ENCODE results near the gene APOBEC2. TPM values are rescaled to one million over a fixed set of nuclear protein-coding genes. Genes with fewer than 3 reads are reported as not detected.
A peak's percentile ranks its signal among the peaks of the same experiment; 100 is the strongest.

Gene APOBEC2
- total RNA-seq, 1 donor, result not detected

DNA sequence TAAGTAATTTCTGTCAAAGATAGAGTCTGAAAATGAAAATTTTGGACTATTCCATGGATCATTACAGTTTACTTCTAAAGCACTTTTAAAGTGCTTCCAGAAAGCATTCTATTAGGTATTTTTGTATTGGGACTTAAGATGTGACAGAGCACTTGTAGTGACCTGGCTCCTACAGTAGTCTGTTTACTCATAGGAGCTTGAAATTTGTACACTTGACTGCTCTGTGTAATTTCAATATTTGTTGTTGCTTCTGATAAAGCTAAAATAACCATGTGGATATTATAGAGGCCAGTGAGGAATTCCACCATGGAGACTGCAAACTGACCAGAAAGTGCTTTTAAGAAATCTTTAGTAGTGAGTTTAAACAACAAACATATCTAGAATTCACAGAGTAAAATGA is 30.1 kb downstream of the APOBEC2 start:
- DNase-seq (ENCODE audit: low read depth), result no peak
- TF ChIP-seq, protein P1, sequence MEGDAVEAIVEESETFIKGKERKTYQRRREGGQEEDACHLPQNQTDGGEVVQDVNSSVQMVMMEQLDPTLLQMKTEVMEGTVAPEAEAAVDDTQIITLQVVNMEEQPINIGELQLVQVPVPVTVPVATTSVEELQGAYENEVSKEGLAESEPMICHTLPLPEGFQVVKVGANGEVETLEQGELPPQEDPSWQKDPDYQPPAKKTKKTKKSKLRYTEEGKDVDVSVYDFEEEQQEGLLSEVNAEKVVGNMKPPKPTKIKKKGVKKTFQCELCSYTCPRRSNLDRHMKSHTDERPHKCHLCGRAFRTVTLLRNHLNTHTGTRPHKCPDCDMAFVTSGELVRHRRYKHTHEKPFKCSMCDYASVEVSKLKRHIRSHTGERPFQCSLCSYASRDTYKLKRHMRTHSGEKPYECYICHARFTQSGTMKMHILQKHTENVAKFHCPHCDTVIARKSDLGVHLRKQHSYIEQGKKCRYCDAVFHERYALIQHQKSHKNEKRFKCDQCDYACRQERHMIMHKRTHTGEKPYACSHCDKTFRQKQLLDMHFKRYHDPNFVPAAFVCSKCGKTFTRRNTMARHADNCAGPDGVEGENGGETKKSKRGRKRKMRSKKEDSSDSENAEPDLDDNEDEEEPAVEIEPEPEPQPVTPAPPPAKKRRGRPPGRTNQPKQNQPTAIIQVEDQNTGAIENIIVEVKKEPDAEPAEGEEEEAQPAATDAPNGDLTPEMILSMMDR (IDR thresholded peaks at IDR 0.05; ENCODE audit: insufficient read depth, low read length), result no peak

DNA sequence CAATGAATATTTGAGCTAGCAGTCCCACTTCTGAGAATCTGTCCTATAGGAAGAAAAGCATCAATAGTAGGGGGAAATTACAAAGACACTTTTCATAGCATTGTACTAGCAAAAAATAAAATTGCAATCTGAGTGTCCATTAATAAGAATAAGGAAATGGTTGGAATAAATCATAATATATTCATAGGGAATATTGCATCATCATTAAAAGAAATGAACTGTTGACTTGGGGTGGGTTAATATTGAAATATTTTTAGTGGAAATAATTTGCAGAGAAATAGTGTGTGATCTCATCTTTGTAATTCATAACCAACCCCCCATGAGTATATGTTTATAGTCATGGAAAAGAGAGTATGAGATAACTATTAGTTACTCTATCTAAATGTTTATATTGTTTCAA is 32.2 kb downstream of the APOBEC2 start:
- DNase-seq (ENCODE audit: low read depth), result no peak
- H3K4me3 ChIP-seq (ENCODE audit: low read depth, low read length), result no peak overlapping the region
- TF ChIP-seq, protein P1 (IDR thresholded peaks at IDR 0.05; ENCODE audit: insufficient read depth, low read length), result no peak

More for the DNA sequence above, 30.1 kb downstream of the APOBEC2 start:
- no peak overlapping the region for H3K4me3 ChIP-seq (ENCODE audit: low read depth, low read length)

DNA sequence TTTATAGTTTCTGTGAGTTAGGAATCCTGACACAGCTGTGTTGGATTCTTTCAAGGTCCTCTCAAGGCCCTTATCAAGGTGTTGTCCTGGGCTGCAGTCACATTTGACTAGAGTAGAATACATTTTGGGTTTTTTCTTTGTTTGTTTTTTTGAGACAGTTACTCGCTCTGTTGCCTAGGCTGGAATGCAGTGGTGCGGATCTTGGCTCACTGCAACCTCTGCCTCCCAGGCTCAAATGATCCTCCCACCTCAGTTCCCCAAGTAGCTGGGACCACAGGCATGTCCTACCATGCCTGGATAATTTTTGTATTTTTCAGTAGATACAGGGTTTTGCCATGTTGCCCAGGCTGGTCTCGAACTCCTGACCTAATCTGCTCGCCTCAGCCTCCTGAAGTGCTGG is 35.4 kb downstream of the APOBEC2 start:
- DNase-seq (ENCODE audit: low read depth), result no peak
- TF ChIP-seq, protein P1 (IDR thresholded peaks at IDR 0.05; ENCODE audit: insufficient read depth, low read length), result no peak
- H3K4me3 ChIP-seq (ENCODE audit: low read depth, low read length), result no peak overlapping the region

DNA sequence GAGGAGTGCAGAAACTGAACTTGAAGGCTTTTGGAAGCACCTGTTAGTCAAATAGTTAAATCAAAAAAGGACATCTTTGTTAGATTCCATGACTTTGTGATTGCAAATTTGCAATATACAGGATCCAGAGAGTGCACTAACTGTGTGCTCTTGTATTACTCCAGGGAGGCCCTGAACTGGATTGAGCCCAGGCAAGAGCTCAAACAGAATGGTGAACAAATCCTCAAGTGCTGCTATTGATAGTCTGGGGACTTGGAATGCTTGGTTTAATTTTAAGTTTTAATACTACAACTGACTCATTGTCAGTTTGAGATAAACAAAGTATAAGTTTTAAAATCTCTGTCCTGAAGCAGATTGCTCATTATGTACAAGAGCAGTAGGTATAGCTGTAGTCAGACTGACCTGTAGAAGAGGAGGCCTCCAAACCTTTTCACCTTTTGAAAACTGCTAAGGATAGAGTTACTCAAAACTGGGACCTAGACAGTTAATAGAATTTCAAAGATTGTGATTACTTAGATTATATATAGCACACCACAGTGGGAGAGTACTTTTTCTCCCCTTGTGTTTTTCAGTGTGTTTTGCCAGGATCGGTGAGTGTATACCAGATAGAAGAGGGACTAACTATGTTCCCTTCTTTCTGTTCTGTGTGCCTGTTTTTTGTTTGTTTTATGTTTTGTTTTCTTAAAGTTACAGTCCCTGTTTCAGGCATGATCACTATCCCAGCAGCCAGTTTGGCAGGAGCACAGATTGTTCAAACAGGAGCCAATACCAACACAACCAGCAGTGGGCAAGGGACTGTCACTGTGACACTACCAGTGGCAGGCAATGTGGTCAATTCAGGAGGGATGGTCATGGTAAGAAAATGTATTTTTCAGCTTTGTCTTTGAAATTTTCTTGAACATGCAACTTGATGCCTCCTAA is 38.1 kb downstream of the APOBEC2 start:
- H3K4me3 ChIP-seq (ENCODE audit: low read depth, low read length), result no peak overlapping the region
- TF ChIP-seq, protein P1 (IDR thresholded peaks at IDR 0.05; ENCODE audit: insufficient read depth, low read length), result no peak
- DNase-seq (ENCODE audit: low read depth), result no peak

DNA sequence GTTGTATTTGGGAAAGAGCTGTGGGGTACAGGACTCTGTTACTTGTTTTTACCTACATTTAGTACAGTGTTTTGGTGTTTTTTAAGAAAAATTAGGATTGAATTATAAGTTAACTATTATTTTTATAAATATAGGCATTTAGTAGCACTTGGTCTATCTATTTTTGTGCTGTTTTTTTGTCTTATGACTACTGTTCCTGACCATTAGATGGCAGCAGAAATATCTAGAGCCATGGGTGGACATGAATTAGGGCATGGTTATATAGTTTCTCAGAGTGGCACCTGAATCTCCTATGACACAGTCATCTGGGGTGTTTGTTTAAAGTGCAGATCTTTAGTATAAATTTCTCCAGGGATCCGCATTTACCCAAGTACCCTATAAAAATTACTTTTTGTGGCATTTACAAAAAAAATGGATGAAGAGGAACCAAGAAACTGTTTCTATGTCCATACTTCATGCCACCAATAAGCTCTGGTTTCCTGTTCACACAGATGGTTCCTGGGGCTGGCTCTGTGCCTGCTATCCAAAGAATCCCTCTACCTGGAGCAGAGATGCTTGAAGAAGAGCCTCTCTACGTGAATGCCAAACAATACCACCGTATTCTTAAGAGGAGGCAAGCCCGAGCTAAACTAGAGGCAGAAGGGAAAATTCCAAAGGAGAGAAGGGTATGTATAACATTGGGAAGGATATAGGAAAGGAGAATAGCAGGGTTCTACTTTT is 39.6 kb downstream of the APOBEC2 start:
- no peak overlapping the region for H3K4me3 ChIP-seq (ENCODE audit: low read depth, low read length)
- peak; percentile 47 for DNase-seq (ENCODE audit: low read depth)
- TF ChIP-seq, protein P1 (IDR thresholded peaks at IDR 0.05; ENCODE audit: insufficient read depth, low read length), result peak; percentile 47

DNA sequence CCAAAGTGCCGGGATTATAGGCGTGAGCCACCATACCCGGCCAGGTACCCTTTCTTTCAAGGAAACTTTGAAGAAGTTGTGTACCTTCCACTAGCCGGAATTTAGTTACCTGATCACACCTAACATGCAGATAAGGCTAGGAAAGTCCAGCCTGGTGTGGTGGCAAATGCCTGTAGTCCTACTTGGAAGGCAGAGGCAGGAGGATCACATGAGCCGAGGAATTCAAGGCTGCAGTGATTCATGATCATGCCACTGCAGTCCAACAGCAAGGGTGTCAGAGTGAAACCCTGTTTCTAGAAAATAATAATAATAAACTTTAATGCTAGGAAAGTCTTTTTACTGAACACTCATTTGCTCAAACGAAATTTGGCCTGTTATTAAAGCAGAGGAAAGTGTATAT is 40.7 kb downstream of the APOBEC2 start:
- H3K4me3 ChIP-seq (ENCODE audit: low read depth, low read length), result no peak overlapping the region
- TF ChIP-seq, protein P1 (IDR thresholded peaks at IDR 0.05; ENCODE audit: insufficient read depth, low read length), result no peak
- DNase-seq (ENCODE audit: low read depth), result peak; percentile 12

All from fibroblast of the aortic adventitia (primary cell).